ENCODE measurements around the gene PCED1A. TPM values are rescaled to one million over a fixed set of nuclear protein-coding genes. Genes with fewer than 3 reads are reported as not detected.

Gene PCED1A
- 18.0 and 18.3 TPM in 2 replicates for total RNA-seq

GRCh38 chr20:2840138-2840966, at the start of gene PCED1A, which contains the start of gene VPS16:
TSS of gene PCED1A (minus strand) at chr20:2840655. CDS start at chr20:2839912, 743 bp downstream.
TSS of gene VPS16 (plus strand) at chr20:2840745. CDS start at chr20:2840775, 30 bp downstream.

GRCh38 chr20:2873010-2873746, 32.7 kb upstream of the PCED1A start, which contains the start of gene PTPRA:
TSS of gene PTPRA (plus strand) at chr20:2873481. CDS start at chr20:2964278, 90,797 bp downstream.

GRCh38 chr20:2816030-2816582, 24.3 kb downstream of the PCED1A start, which contains the start of gene TMEM239:
TSS of gene TMEM239 (plus strand) at chr20:2816364. CDS start at chr20:2816555, 191 bp downstream.

GRCh38 chr20:2814587-2815051, 25.8 kb downstream of the PCED1A start, which contains the start of gene C20orf141:
TSS of gene C20orf141 (plus strand) at chr20:2814987. CDS start at chr20:2815185, 198 bp downstream.

GRCh38 chr20:2800521-2801285, 39.8 kb downstream of the PCED1A start, which contains the start of gene CPXM1:
TSS of gene CPXM1 (minus strand) at chr20:2800627. CDS start at chr20:2800572, 55 bp downstream.

Other genes with a start within 250 kb of the PCED1A start
- 96.4 and 223 TPM in 2 replicates for gene NOP56, start 188.0 kb downstream of the PCED1A start, total RNA-seq
- 91.4 and 97.0 TPM in 2 replicates for gene IDH3B, start 176.4 kb downstream of the PCED1A start, total RNA-seq
- 0.13 and 0.25 TPM in 2 replicates for gene EBF4, start 147.9 kb downstream of the PCED1A start, total RNA-seq
- gene CPXM1, start 40.0 kb downstream of the PCED1A start, total RNA-seq: under 0.01 and 0.53 TPM in 2 replicates
- gene C20orf141, start 25.7 kb downstream of the PCED1A start, total RNA-seq: not detected in 2 replicates
- gene TMEM239, start 24.3 kb downstream of the PCED1A start, total RNA-seq: not detected in 2 replicates
- 67.0 and 77.8 TPM in 2 replicates for gene VPS16, start 90 bp upstream of the PCED1A start, total RNA-seq
- gene PTPRA, start 32.8 kb upstream of the PCED1A start, total RNA-seq: 40.8 and 42.2 TPM in 2 replicates
- 0.26 and 0.50 TPM in 2 replicates for gene GNRH2, start 203.0 kb upstream of the PCED1A start, total RNA-seq
- 32.6 and 42.0 TPM in 2 replicates for gene MRPS26, start 205.4 kb upstream of the PCED1A start, total RNA-seq
- gene OXT, start 231.0 kb upstream of the PCED1A start, total RNA-seq: not detected in 2 replicates
- gene AVP, start 244.1 kb upstream of the PCED1A start, total RNA-seq: not detected in 2 replicates